HFFc6 (cell line): ENCODE measurements around the gene DCT. TPM values are rescaled to one million over a fixed set of nuclear protein-coding genes. Genes with fewer than 3 reads are reported as not detected.
"Not testable (repeated sequence)": the region's sequence is repeated elsewhere in the genome, so short reads cannot be mapped to it uniquely, and the experiment has no call there.

Experiments
- DNase-seq: peaks from one replicate; pipeline ENCODE4 v3.0.0-alpha.2; 2018
- H3K27ac Mint-ChIP-seq: 2 replicates; pipeline ENCODE4 v1.8.0; 2020; ENCODE audit warnings: mild to moderate bottlenecking, mixed read lengths
- H3K27me3 Mint-ChIP-seq: 2 replicates; pipeline ENCODE4 v1.8.0; 2021; ENCODE audit warnings: mild to moderate bottlenecking, moderate library complexity, mixed read lengths; ENCODE audit not compliant: insufficient read depth
- H3K36me3 Mint-ChIP-seq: 2 replicates; pipeline ENCODE4 v1.8.0; 2021; ENCODE audit warnings: low read depth, mixed read lengths
- H3K4me1 Mint-ChIP-seq: 2 replicates; pipeline ENCODE4 v1.8.0; 2020; ENCODE audit warnings: low read depth, mixed read lengths
- H3K4me3 Mint-ChIP-seq: 2 replicates; pipeline ENCODE4 v1.8.0; 2020; ENCODE audit warnings: mild to moderate bottlenecking, moderate library complexity, mixed read lengths
- H3K9me3 Mint-ChIP-seq: 2 replicates; pipeline ENCODE4 v1.8.0; 2020; ENCODE audit warnings: mild to moderate bottlenecking, mixed read lengths
- CTCF ChIP-seq: fragments of 200-600 bp; sonication (generic); IDR thresholded peaks from 2 replicates; pipeline ENCODE4 v1.5.0; 2021; ENCODE audit warnings: antibody characterized with exemption, mild to moderate bottlenecking
- long read RNA-seq: library from polyadenylated mRNA; unstranded; transcript quantifications from one replicate; pipeline ENCODE4 v2.0.0, GENCODE V29; 2019
- total RNA-seq, 6 experiments: library from RNA; stranded (reverse); fragmentation: NEBNext Ultra II Directional; extraction: Animal tissue kit (Norgen Biotek cat#: 25700); gene quantifications; 2 replicates in 1 of 6; 3 replicates in 5 of 6; pipeline ENCODE4 v1.2.3, GENCODE V29; 2021

Gene DCT
- total RNA-seq: not detected
- long read RNA-seq: 0 reads

GRCh38 chr13:94479616-94480015 lies at the start of gene DCT:
TSS of gene DCT (minus strand) at chr13:94479682. CDS start at chr13:94479255, 427 bp downstream.
- DNase-seq: no peak
- H3K4me1 Mint-ChIP-seq: peaks cover 10% of the 10 kb centered on the region
- H3K27me3 Mint-ChIP-seq: peaks cover 8% of the 10 kb centered on the region
- H3K36me3 Mint-ChIP-seq: no peaks in the 10 kb centered on the region
- no peaks in the 10 kb centered on the region for H3K9me3 Mint-ChIP-seq
- TF ChIP-seq CTCF: no peak
- no peak within 1 kb of the TSS for H3K4me3 Mint-ChIP-seq
- no peak within 1 kb of the TSS for H3K27ac Mint-ChIP-seq

DNA sequence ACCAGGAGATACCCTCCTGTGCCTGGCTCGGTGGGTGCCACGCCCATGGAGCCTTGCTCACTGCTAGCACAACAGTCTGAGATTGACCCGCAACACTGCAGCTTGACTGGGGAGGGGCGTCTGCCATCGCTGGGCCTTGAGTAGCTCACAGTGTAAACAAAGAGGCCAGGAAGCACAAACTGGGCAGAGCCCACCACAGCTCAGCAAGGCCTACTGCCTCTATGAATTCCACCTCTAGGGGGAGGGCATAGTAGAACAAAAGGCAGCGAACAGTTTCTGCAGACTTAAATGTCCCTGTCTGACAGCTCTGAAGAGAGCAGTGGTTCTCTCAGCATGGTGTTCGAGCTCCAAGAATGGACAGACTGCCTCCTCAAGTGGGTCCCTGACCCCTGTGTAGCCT lies 47.5 kb upstream of the DCT start:
- H3K36me3 Mint-ChIP-seq, H3K4me3 Mint-ChIP-seq, DNase-seq, H3K4me1 Mint-ChIP-seq, H3K27ac Mint-ChIP-seq, H3K9me3 Mint-ChIP-seq: not testable (repeated sequence)
- H3K27me3 Mint-ChIP-seq: peaks cover 20% of the 10 kb centered on the region

GRCh38 chr13:94525781-94526180 lies 46.3 kb upstream of the DCT start:
- no peak for TF ChIP-seq CTCF
- no peak for DNase-seq
- H3K4me3 Mint-ChIP-seq: no peak overlapping the region
- H3K27ac Mint-ChIP-seq: no peak overlapping the region
- no peaks in the 10 kb centered on the region for H3K4me1 Mint-ChIP-seq
- H3K9me3 Mint-ChIP-seq: no peaks in the 10 kb centered on the region; the same call in 1 of the 2 replicates
- H3K36me3 Mint-ChIP-seq: no peaks in the 10 kb centered on the region
- H3K27me3 Mint-ChIP-seq: peaks cover 19% of the 10 kb centered on the region

GRCh38 chr13:94524407-94524806 lies 44.9 kb upstream of the DCT start:
- Mint-ChIP-seq H3K4me1 (no peaks in the 10 kb centered on the region), H3K4me3 (no peak overlapping the region), H3K27ac (no peak overlapping the region), H3K27me3 (peaks cover 14% of the 10 kb centered on the region), H3K9me3 (no peaks in the 10 kb centered on the region), H3K36me3 (no peaks in the 10 kb centered on the region)
- DNase-seq: no peak
- TF ChIP-seq CTCF: no peak

DNA sequence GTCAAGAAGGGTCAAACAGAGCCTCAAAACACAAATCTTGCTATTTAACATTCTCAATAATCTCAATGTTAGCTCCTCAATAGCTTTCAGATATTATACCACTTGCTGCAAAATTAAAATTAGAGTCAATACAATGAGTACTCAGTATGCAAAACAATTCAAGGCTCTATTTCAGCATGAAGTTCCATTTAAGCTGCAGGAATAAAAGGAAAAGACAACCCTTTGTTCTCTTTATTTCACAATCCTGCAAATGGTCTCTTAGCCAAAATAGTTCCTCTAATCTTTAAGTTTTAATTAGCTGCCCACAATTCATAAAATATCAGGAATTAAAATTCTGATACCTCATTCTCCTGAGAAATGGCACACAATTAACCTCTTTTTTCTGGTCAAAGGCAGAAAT lies 40.5 kb upstream of the DCT start:
- no peak overlapping the region for H3K4me3 Mint-ChIP-seq
- no peaks in the 10 kb centered on the region for H3K36me3 Mint-ChIP-seq
- H3K27ac Mint-ChIP-seq: no peak overlapping the region
- TF ChIP-seq CTCF: no peak
- H3K4me1 Mint-ChIP-seq: no peaks in the 10 kb centered on the region
- H3K9me3 Mint-ChIP-seq: no peaks in the 10 kb centered on the region
- H3K27me3 Mint-ChIP-seq: peaks cover 3% of the 10 kb centered on the region
- no peak for DNase-seq

GRCh38 chr13:94516456-94516855 lies 37.0 kb upstream of the DCT start:
- Mint-ChIP-seq H3K36me3 (no peaks in the 10 kb centered on the region), H3K27me3 (peaks cover 2% of the 10 kb centered on the region), H3K9me3 (no peaks in the 10 kb centered on the region), H3K4me1 (no peaks in the 10 kb centered on the region), H3K27ac (no peak overlapping the region), H3K4me3 (no peak overlapping the region)
- no peak for TF ChIP-seq CTCF
- DNase-seq: no peak
